OCI-LY7 (cell line): ENCODE data around the gene UBFD1. TPM values are rescaled to one million over a fixed set of nuclear protein-coding genes. Genes with fewer than 3 reads are reported as not detected.
"Not testable (repeated sequence)": the region's sequence is repeated elsewhere in the genome, so short reads cannot be mapped to it uniquely, and the experiment has no call there.

Source experiments
- BruUV-seq: library from RNA; stranded (reverse); fragments of 400-500 nt; replicated peaks from 2 replicates; lab custom pipeline; 2021; lab: Mats Ljungman, UMichigan
- CTCF ChIA-PET: fragments of 300-600 bp; sonication (Branson Sonifier 250); formaldehyde crosslinking; loops from one replicate; lab custom pipeline; 2022; ENCODE audit warnings: antibody characterized with exemption; ENCODE audit not compliant: unreplicated experiment; lab: Charles Lee
- POLR2A ChIA-PET: fragments of 300-600 bp; sonication (Branson Sonifier 250); formaldehyde crosslinking; loops from one replicate; lab custom pipeline; 2022; ENCODE audit warnings: antibody characterized with exemption; lab: Charles Lee
- DNase-seq: peaks from one replicate; pipeline ENCODE4 v3.0.0-alpha.2; 2015; ENCODE audit warnings: low spot score
- H2AFZ ChIP-seq: fragments of 200-600 bp; sonication (generic), shearing (Covaris generic); 2 replicates; pipeline ENCODE4 v1.6.1; 2014; ENCODE audit warnings: mild to moderate bottlenecking, antibody characterized with exemption, low read length, moderate library complexity
- H3K27ac ChIP-seq: fragments of 200-600 bp; sonication (generic); 2 replicates; pipeline ENCODE4 v1.5.1; 2014; ENCODE audit warnings: mixed run types, low read depth, mild to moderate bottlenecking, moderate library complexity, low read length, inconsistent platforms; ENCODE audit not compliant: poor library complexity, severe bottlenecking
- H3K36me3 ChIP-seq: fragments of 200-600 bp; sonication (generic); 2 replicates; pipeline ENCODE4 v1.6.1; 2014; ENCODE audit warnings: mild to moderate bottlenecking, antibody characterized with exemption, low read length, moderate library complexity, mixed read lengths; ENCODE audit not compliant: insufficient read depth
- H3K4me1 ChIP-seq: fragments of 200-600 bp; sonication (generic); 2 replicates; pipeline ENCODE4 v1.5.1; 2014; ENCODE audit warnings: mild to moderate bottlenecking, low read length; ENCODE audit not compliant: insufficient read depth, poor library complexity, severe bottlenecking
- H3K4me2 ChIP-seq: fragments of 200-600 bp; sonication (generic); 2 replicates; pipeline ENCODE4 v1.6.1; 2014; ENCODE audit warnings: mild to moderate bottlenecking, low read length
- H3K4me3 ChIP-seq: fragments of 200-600 bp; sonication (generic); 2 replicates; pipeline ENCODE4 v1.5.1; 2014; ENCODE audit warnings: mild to moderate bottlenecking, low read depth, low read length; ENCODE audit not compliant: poor library complexity, severe bottlenecking
- H3K79me2 ChIP-seq: fragments of 200-600 bp; sonication (generic); 2 replicates; pipeline ENCODE4 v1.6.1; 2016; ENCODE audit warnings: low read depth, mild to moderate bottlenecking, low read length, moderate library complexity, mixed read lengths; ENCODE audit not compliant: insufficient read depth
- H3K9me2 ChIP-seq: fragments of 200-600 bp; sonication (generic); 2 replicates; pipeline ENCODE4 v1.6.1; 2016; ENCODE audit warnings: mild to moderate bottlenecking, low read length, mixed read lengths; ENCODE audit not compliant: insufficient read depth
- H3K9me3 ChIP-seq: fragments of 200-600 bp; sonication (generic); 2 replicates; pipeline ENCODE4 v1.6.1; 2014; ENCODE audit warnings: mild to moderate bottlenecking, mixed run types, low read length, mixed read lengths
- H4K20me1 ChIP-seq: fragments of 200-600 bp; sonication (generic); 2 replicates; pipeline ENCODE4 v1.6.1; 2014; ENCODE audit warnings: mild to moderate bottlenecking, antibody characterized with exemption, low read length, moderate library complexity, mixed read lengths; ENCODE audit not compliant: insufficient read depth
- CTCF ChIP-seq: fragments of 200-600 bp; sonication (generic); conservative IDR thresholded peaks from 2 replicates; pipeline ENCODE4 v1.5.1; 2014; ENCODE audit warnings: mild to moderate bottlenecking, antibody characterized with exemption, low read length, moderate library complexity, mixed read lengths
- EZH2phosphoT487 ChIP-seq: fragments of 200-600 bp; sonication (generic); IDR thresholded peaks from 2 replicates; pipeline ENCODE4 v1.6.1; 2018; ENCODE audit warnings: low read depth, borderline replicate concordance, mild to moderate bottlenecking, mixed run types, antibody characterized with exemption, low read length, moderate library complexity, mixed read lengths
- intact Hi-C: fragments of 100-400 bp; cut with micrococcal nuclease; formaldehyde crosslinking; loops from one replicate; pipeline ENCODE4 v1.10.0; 2022; ENCODE audit not compliant: unreplicated experiment
- total RNA-seq, 2 experiments: library from RNA; depleted of rRNA in 1 of 2; stranded (reverse); fragments of >200 nt in 1 of 2; shearing (Covaris generic) in 1 of 2; gene quantifications; 2 replicates each; pipeline ENCODE4 v1.2.3, GENCODE V29; 2014 to 2022

Gene UBFD1
- total RNA-seq, 2 experiments from 2014 or later, result 42.4 to 67.1 TPM

- Histone ChIP-seq H3K36me3 (peaks cover 96% of the 10 kb centered on the region), H3K27ac (no peak overlapping the region), H3K4me1 (no peaks in the 10 kb centered on the region), H3K9me3 (no peaks in the 10 kb centered on the region), H3K4me2 (no peak overlapping the region), H3K9me2 (no peaks in the 10 kb centered on the region), H2AFZ (no peak overlapping the region), H4K20me1 (no peaks in the 10 kb centered on the region), H3K4me3 (no peak overlapping the region), H3K79me2 (no peaks in the 10 kb centered on the region)
- POLR2A ChIA-PET, result interaction anchor here (0.6 kb wide), 3 partner anchors 15 to 100 kb away, joined by 3 to 6 read pairs (median 3); no protein-coding TSS in a partner anchor
- intact Hi-C loops, result no loop called here
- CTCF ChIA-PET, result no interaction called here
- TF ChIP-seq EZH2phosphoT487 (no peak), CTCF (no peak)
- no TSS peak for BruUV-seq
- no peak for DNase-seq
Observed at GRCh38 chr16:23539984-23540816, 17.3 kb upstream of the UBFD1 start.

GRCh38 chr16:23540817-23541178 is 16.7 kb upstream of the UBFD1 start:
- CTCF ChIA-PET, DNase-seq, H3K4me1 ChIP-seq, H3K27ac ChIP-seq, H3K4me3 ChIP-seq, H4K20me1 ChIP-seq, intact Hi-C loops, H3K79me2 ChIP-seq, H3K4me2 ChIP-seq, H3K9me3 ChIP-seq, H3K9me2 ChIP-seq, H2AFZ ChIP-seq, BruUV-seq: not testable (repeated sequence)
- peaks cover 96% of the 10 kb centered on the region for H3K36me3 ChIP-seq
- POLR2A ChIA-PET, result interaction anchor here (0.6 kb wide), 2 partner anchors 46 to 99 kb away, joined by 3 read pairs; no protein-coding TSS in a partner anchor

GRCh38 chr16:23544436-23544835 is 13.1 kb upstream of the UBFD1 start:
- Histone ChIP-seq H3K4me1 (no peaks in the 10 kb centered on the region), H3K36me3 (peaks cover 95% of the 10 kb centered on the region), H3K9me2 (no peaks in the 10 kb centered on the region), H3K27ac (no peak overlapping the region), H3K9me3 (no peaks in the 10 kb centered on the region), H4K20me1 (no peaks in the 10 kb centered on the region), H3K79me2 (no peaks in the 10 kb centered on the region), H3K4me3 (no peak overlapping the region), H3K4me2 (no peak overlapping the region), H2AFZ (no peak overlapping the region)
- intact Hi-C loops, result no loop called here
- DNase-seq, result no peak
- CTCF ChIA-PET, result no interaction called here
- TF ChIP-seq CTCF, result no peak
- no TSS peak for BruUV-seq
- POLR2A ChIA-PET, result interaction anchor here (1.0 kb wide), 1 partner anchor 26 kb away, joined by 3 read pairs; no protein-coding TSS in a partner anchor
